HCT116 (cell line): Measurements from ENCODE around the gene MORC1. TPM values are rescaled to one million over a fixed set of nuclear protein-coding genes. Genes with fewer than 3 reads are reported as not detected.

ENCODE experiments used
- ATAC-seq: fragments of 200-7000 bp; cut with Tn5 transposase; 2 replicates; pipeline ENCODE4 v1.9.1; 2020; ENCODE audit warnings: mild to moderate bottlenecking, moderate library complexity
- BruUV-seq: library from RNA; stranded (reverse); fragments of 400-500 nt; replicated peaks from 2 replicates; lab custom pipeline; 2021; lab: Mats Ljungman, UMichigan
- CTCF ChIA-PET: fragments of 300-600 bp; sonication (Branson Sonifier 250); formaldehyde crosslinking; loops from one replicate; lab custom pipeline; 2021; ENCODE audit warnings: antibody characterized with exemption; lab: Charles Lee
- POLR2A ChIA-PET: fragments of 300-600, 350-600 bp; sonication (Branson Sonifier 250); formaldehyde crosslinking; loops from one replicate; lab custom pipeline; 2021; ENCODE audit warnings: antibody characterized with exemption; lab: Charles Lee
- RAD21 ChIA-PET, 2 experiments: fragments of 300-600 bp; sonication (Branson Sonifier 250); formaldehyde crosslinking; loops; one replicate each; lab custom pipeline; 2023; ENCODE audit warnings: low total read pairs in 2 of 2; ENCODE audit not compliant: uncharacterized antibody in 2 of 2, unreplicated experiment in 2 of 2, low non-redundant PET in 1 of 2; lab: Charles Lee
- DNase-seq: peaks from one replicate; pipeline ENCODE4 v3.0.0-alpha.2; 2010; ENCODE audit warnings: low read depth, low spot score
- H2AFZ ChIP-seq: fragments of 200-600 bp; shearing (Covaris generic), sonication (generic); 2 replicates; pipeline ENCODE4 v1.6.1; 2017; ENCODE audit warnings: low read depth, mixed run types, mixed read lengths, antibody characterized with exemption, low read length; ENCODE audit not compliant: poor library complexity, severe bottlenecking
- H3K27ac ChIP-seq: 2 replicates; pipeline ENCODE4 v1.5.1; 2012; ENCODE audit warnings: low read depth, low read length
- H3K27me3 ChIP-seq: fragments of 200-600 bp; sonication (generic); 2 replicates; pipeline ENCODE4 v1.6.1; 2016; ENCODE audit warnings: mixed run types, low read length, mixed read lengths; ENCODE audit not compliant: insufficient read depth
- H3K36me3 ChIP-seq, 2 experiments: fragments of 200-500 bp in 1 of 2; fragments of 200-600 bp in 1 of 2; sonication (Bioruptor generic) in 1 of 2; sonication (generic) in 1 of 2; 2 replicates each; pipeline versions ENCODE4 v1.5.1 to v1.6.1; 2014 to 2016; ENCODE audit warnings: low read length in 2 of 2, inconsistent platforms in 1 of 2, mixed read lengths in 1 of 2, mixed run types in 1 of 2; ENCODE audit not compliant: insufficient read depth in 2 of 2, control insufficient read depth in 1 of 2
- H3K4me1 ChIP-seq, 2 experiments: fragments of 200-600 bp in 1 of 2; sonication (generic) in 1 of 2; 2 replicates each; pipeline versions ENCODE4 v1.5.1 to v1.6.1; 2012 to 2017; ENCODE audit warnings: low read length in 2 of 2, inconsistent platforms in 1 of 2, mild to moderate bottlenecking in 1 of 2, mixed read lengths in 1 of 2, mixed run types in 1 of 2, moderate library complexity in 1 of 2; ENCODE audit not compliant: insufficient read depth in 2 of 2, control insufficient read depth in 1 of 2
- H3K4me2 ChIP-seq: fragments of 200-600 bp; sonication (generic); 2 replicates; pipeline ENCODE4 v1.6.1; 2017; ENCODE audit warnings: mixed run types, low read length, mixed read lengths
- H3K4me3 ChIP-seq, 2 experiments: fragments of 200-600 bp in 1 of 2; sonication (generic) in 1 of 2; replicated peaks in 1 of 2; 2 replicates each; pipeline ENCODE4 v1.5.1; 2011 to 2016; ENCODE audit warnings: low read length in 2 of 2, control low read depth in 1 of 2, low read depth in 1 of 2, mild to moderate bottlenecking in 1 of 2, mixed read lengths in 1 of 2, mixed run types in 1 of 2
- H3K79me2 ChIP-seq: fragments of 200-600 bp; sonication (generic); 2 replicates; pipeline ENCODE4 v1.6.1; 2017; ENCODE audit warnings: mild to moderate bottlenecking, mixed run types, low read length, moderate library complexity, mixed read lengths; ENCODE audit not compliant: insufficient read depth
- H3K9ac ChIP-seq: fragments of 200-600 bp; sonication (generic); 2 replicates; pipeline ENCODE4 v1.6.1; 2016; ENCODE audit warnings: low read length, mixed read lengths
- H3K9me2 ChIP-seq: fragments of 200-600 bp; sonication (generic), shearing (Covaris generic); 2 replicates; pipeline ENCODE4 v1.6.1; 2017; ENCODE audit warnings: mixed run types, mild to moderate bottlenecking, moderate library complexity; ENCODE audit not compliant: insufficient read depth
- H3K9me3 ChIP-seq, 2 experiments: fragments of 200-500 bp in 1 of 2; fragments of 200-600 bp in 1 of 2; sonication (Bioruptor generic) in 1 of 2; sonication (generic) in 1 of 2; 2 replicates each; pipeline ENCODE4 v1.6.1; 2014 to 2017; ENCODE audit warnings: low read length in 2 of 2, mixed read lengths in 2 of 2, inconsistent platforms in 1 of 2, low read depth in 1 of 2, mild to moderate bottlenecking in 1 of 2, mixed run types in 1 of 2, moderate library complexity in 1 of 2; ENCODE audit not compliant: control insufficient read depth in 1 of 2, insufficient read depth in 1 of 2
- H4K20me1 ChIP-seq: fragments of 200-600 bp; sonication (generic), shearing (Covaris generic); 2 replicates; pipeline ENCODE4 v1.6.1; 2017; ENCODE audit warnings: mixed run types, mild to moderate bottlenecking, moderate library complexity; ENCODE audit not compliant: insufficient read depth
- ATF3 ChIP-seq: IDR thresholded peaks from 2 replicates; pipeline ENCODE4 v1.6.1; 2012
- CBX3 ChIP-seq: IDR thresholded peaks from 2 replicates; pipeline ENCODE4 v1.6.1; 2012; ENCODE audit warnings: low read depth
- CEBPB ChIP-seq: IDR thresholded peaks from 2 replicates; pipeline ENCODE4 v1.6.1; 2012; ENCODE audit warnings: low read depth
- CTCF ChIP-seq, 3 experiments: fragments of 200-600 bp in 1 of 3; sonication (generic) in 1 of 3; IDR thresholded peaks in 2 of 3; conservative IDR thresholded peaks in 1 of 3; 2 replicates each; pipeline ENCODE4 v1.5.1; 2012 to 2017; ENCODE audit warnings: low read depth in 2 of 3, low read length in 2 of 3, antibody characterized with exemption in 1 of 3, borderline replicate concordance in 1 of 3, control low read depth in 1 of 3, mild to moderate bottlenecking in 1 of 3, mixed read lengths in 1 of 3, mixed run types in 1 of 3, moderate library complexity in 1 of 3; ENCODE audit not compliant: insufficient read depth in 1 of 3
- EGR1 ChIP-seq: IDR thresholded peaks from 2 replicates; pipeline ENCODE4 v1.6.1; 2012; ENCODE audit warnings: low read depth
- EZH2 ChIP-seq: fragments of 200-600 bp; sonication (generic); IDR thresholded peaks from 2 replicates; pipeline ENCODE4 v1.6.1; 2017; ENCODE audit warnings: antibody characterized with exemption, mixed run types
- FOSL1 ChIP-seq: IDR thresholded peaks from 2 replicates; pipeline ENCODE4 v1.6.1; 2012; ENCODE audit warnings: low read depth
- JUND ChIP-seq: IDR thresholded peaks from 2 replicates; pipeline ENCODE4 v1.6.1; 2012
- POLR2A ChIP-seq: IDR thresholded peaks from 2 replicates; pipeline ENCODE4 v1.7.0; 2011; ENCODE audit warnings: borderline replicate concordance; ENCODE audit not compliant: insufficient read depth, insufficient read length; ENCODE audit errors: extremely low read depth
- POLR2AphosphoS5 ChIP-seq: IDR thresholded peaks from 2 replicates; pipeline ENCODE4 v1.6.1; 2011; ENCODE audit warnings: mild to moderate bottlenecking, low read depth, low read length, moderate library complexity
- REST ChIP-seq: IDR thresholded peaks from 2 replicates; pipeline ENCODE4 v1.6.1; 2012; ENCODE audit warnings: low read depth
- SIN3A ChIP-seq: IDR thresholded peaks from 2 replicates; pipeline ENCODE4 v1.6.1; 2012; ENCODE audit warnings: low read depth
- SP1 ChIP-seq: IDR thresholded peaks from 2 replicates; pipeline ENCODE4 v1.6.1; 2012; ENCODE audit warnings: low read depth
- SRF ChIP-seq: IDR thresholded peaks from 2 replicates; pipeline ENCODE4 v1.6.1; 2012; ENCODE audit warnings: low read depth
- ZFX ChIP-seq: fragments of 450-650 bp; IDR thresholded peaks from 2 replicates; pipeline ENCODE4 v1.6.1; 2017
- intact Hi-C: fragments of 100-400 bp; cut with micrococcal nuclease; formaldehyde crosslinking; loops from 2 replicates; pipeline ENCODE4 v1.10.0; 2022
- total RNA-seq: library from RNA; stranded (reverse); gene quantifications from one replicate; pipeline ENCODE4 v1.2.1, GENCODE V29; 2021; ENCODE audit not compliant: unreplicated experiment
- TF ChIP-seq, protein P1 (sequence below): IDR thresholded peaks from 2 replicates; pipeline ENCODE4 v1.6.1; 2012

MORC1 gene
- total RNA-seq, 1 experiment from 2014 or later, result not detected

GRCh38 chr3:109070211-109070610 lies 47.7 kb downstream of the MORC1 start (continued):
- TF ChIP-seq CTCF (IDR thresholded peaks at IDR 0.05 in 2 of 3, conservative IDR thresholded peaks at IDR 0.05 in 1 of 3; ENCODE audit: borderline replicate concordance in 1 of 3, insufficient read depth in 1 of 3, low read depth in 2 of 3, low read length in 2 of 3) (no peak), SIN3A (no peak), ATF3 (no peak), EZH2 (no peak), POLR2AphosphoS5 (no peak), CEBPB (no peak), ZFX (no peak), POLR2A (no peak), FOSL1 (no peak)

GRCh38 chr3:109066864-109067263 lies 51.1 kb downstream of the MORC1 start:
- Histone ChIP-seq H3K27ac (no peak overlapping the region), H3K4me3 (no peak overlapping the region), H3K36me3 (no peaks in the 10 kb centered on the region), H3K4me1 (no peaks in the 10 kb centered on the region), H3K9me2 (no peaks in the 10 kb centered on the region), H3K9ac (no peak overlapping the region), H2AFZ (no peak overlapping the region), H3K9me3 (no peaks in the 10 kb centered on the region), H3K79me2 (no peaks in the 10 kb centered on the region), H3K4me2 (no peak overlapping the region), H3K27me3 (no peaks in the 10 kb centered on the region), H4K20me1 (no peaks in the 10 kb centered on the region)
- no peak for ATAC-seq
- POLR2A ChIA-PET, result no interaction called here
- CTCF ChIA-PET, result no interaction called here
- intact Hi-C loops, result no loop called here
- BruUV-seq, result no TSS peak
- RAD21 ChIA-PET, result no interaction called here
- DNase-seq, result no peak
- TF ChIP-seq EZH2 (no peak), SIN3A (no peak), POLR2A (no peak), REST (no peak), CEBPB (no peak), SP1 (no peak), SRF (no peak), EGR1 (no peak), CTCF (IDR thresholded peaks at IDR 0.05 in 2 of 3, conservative IDR thresholded peaks at IDR 0.05 in 1 of 3; ENCODE audit: borderline replicate concordance in 1 of 3, insufficient read depth in 1 of 3, low read depth in 2 of 3, low read length in 2 of 3) (no peak), JUND (no peak), CBX3 (no peak)
- TF ChIP-seq, protein P1, sequence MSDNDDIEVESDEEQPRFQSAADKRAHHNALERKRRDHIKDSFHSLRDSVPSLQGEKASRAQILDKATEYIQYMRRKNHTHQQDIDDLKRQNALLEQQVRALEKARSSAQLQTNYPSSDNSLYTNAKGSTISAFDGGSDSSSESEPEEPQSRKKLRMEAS, result no peak
